HG03139 (cell line): ENCODE data around the gene MICALL2.

Experiments used
- ATAC-seq: cut with Tn5 transposase; IDR thresholded peaks from one replicate; pipeline ENCODE4 v1.9.1; 2021; ENCODE audit not compliant: unreplicated experiment

Gene MICALL2

DNA sequence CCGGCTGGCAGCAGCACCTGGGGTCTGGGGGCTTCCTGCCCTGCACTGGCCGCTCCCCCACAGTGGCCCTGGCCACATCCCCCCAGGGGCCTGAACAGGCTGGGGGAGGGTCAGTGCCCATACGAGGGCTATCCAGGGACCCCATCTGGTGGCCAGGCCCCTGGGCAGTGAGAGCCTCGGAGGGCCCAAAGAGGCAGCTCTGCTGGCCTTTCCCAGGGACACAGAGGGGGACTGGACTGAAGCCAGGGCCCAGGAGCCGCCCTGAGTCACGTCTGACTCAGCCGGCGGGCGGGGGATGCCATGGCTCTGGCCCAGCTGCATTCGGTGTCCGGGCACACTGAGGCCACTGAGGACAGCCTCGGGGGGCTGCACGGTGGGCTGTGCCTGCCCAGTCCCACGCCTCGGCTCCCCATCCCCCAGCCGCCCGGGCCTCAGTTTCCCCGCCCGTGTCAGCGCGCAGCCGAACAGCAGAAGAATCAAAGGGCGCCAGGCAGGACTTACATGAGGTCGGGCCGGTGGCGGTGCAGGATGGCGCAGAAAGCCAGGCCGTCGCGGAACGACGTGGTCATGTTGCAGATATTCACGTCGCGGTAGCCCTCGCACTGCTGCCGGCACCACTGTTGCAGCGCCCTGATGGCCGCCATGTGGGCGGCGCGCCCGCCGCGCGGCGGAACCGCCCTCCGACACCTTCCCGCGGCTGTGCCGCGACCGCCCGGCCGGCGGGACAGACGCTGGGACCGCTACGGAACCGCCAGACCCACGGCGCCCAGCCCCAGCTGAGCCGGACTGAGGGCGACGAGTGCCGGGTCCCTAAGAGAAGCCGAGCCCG, at the start of gene MICALL2:
Gene MICALL2, minus strand, starts transcription at position 788 of the 829 bp plus-strand sequence. Its CDS starts 144 bp downstream, at position 644.
- peak; percentile 13 for ATAC-seq

GRCh38 chr7:1508277-1508758, 49.0 kb upstream of the MICALL2 start:
- ATAC-seq, result no peak

DNA sequence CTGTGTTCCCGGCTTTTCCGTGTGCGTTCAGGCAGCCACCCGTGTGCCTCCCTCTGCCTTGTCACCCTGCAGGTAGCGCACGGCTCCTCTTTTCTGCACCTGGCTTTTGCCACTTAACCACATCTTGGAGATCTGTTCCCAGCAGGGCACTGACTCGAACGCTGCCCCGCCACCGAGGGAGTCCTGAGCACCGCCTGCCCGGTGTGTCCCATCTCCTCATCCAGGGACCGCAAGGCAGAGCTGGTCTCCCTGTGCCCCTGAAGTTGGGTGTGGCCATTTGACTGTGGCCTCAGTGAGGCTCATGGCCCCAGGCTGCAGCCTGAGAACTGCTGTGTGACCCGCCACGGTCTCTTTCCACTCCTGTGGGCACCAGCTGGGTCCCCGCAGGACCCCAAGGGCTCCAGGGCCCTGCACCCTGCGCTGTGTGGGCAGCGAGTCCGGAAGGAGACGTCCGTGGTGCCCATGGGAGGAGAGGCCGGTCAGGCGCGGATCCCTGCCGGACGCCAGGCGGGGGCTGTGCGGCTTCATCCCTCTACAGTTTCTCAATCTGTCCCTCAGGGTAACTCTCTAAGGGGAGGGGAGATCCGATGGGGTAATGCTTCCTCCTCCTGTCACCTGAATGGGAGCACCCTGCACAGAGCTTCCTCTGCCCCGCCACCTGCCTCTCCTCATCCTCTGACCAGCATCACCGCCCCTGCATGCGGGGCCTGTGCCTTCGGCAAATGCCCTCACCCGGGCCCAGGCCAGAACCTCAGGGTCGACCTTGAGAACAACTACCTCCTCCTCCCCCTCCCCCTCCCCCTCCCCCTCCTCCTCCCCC, 46.7 kb upstream of the MICALL2 start:
- ATAC-seq, result no peak

DNA sequence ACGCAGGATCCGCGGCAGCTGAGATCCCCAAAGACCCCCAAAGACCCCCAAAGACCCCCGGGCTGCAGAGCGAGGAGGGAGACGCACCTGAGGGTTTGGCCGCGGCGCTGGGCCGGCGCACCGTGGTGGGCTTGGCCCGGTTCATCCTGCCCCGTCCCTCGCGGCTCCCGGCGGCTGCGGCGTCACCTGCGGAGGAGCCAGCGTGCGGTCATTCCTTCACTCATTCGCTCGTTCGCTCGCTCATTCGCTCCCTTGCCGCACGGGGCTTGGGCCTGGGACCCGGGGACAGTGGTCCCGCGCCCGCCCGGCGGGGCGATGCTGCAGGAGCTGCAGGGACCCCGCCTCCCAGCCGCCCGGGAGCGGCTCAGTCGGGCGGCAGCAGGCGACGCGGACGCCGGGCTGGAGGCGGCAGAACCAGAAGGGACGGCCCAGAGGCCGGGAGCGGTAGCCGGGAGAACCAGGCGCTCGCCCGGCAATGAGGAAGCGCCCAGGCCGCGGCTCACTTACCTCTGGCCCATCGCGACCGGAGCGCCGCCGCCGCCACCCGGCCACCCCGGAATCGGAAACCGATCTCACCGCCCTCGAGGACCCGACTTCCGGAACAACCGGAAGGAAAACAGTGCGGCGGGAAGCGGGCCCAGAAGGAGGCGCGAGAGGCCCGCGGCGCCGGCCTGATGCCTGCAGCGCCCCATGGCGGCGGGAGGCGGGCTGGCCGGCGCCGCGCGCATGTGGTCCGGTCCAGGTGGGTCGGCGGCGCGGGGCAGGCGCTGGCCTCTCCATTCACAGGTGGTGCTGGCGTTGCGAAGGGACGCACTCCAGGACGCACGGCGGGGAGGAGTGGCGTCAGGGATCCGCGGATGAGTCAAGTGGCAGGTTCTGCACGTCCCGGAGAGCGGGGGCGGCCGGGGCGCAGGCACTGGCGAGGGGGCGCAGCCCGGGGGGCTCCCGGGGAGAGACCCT, 44.8 kb upstream of the MICALL2 start, which contains the start of gene INTS1:
Gene INTS1, minus strand, starts transcription at position 574 of the 960 bp plus-strand sequence. Its CDS starts 429 bp downstream, at position 145.
- peak; percentile 65 for ATAC-seq

GRCh38 chr7:1503390-1503789, 44.1 kb upstream of the MICALL2 start:
- ATAC-seq, result no peak

DNA sequence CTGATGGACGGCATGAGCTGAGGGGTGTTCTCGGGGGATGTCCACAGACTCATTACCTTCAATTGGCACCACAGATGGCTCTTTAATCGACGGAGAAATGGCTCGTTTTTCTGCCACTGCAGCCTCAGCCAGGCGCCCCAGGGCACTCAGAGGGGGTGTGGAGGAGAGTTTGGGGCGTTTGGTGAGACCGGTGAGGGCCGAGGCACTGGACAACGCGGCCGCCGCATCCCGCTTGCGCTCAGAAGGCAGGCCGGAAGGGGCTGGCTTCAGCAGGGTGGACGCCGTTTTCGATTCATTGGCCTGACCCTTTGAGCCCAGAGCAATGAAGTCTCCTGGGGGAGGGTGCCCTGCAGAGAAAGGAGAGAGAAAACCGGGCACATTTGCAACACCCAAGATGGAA, 43.6 kb upstream of the MICALL2 start:
- ATAC-seq, result no peak

GRCh38 chr7:1501487-1502270, 42.4 kb upstream of the MICALL2 start:
- ATAC-seq, result no peak

DNA sequence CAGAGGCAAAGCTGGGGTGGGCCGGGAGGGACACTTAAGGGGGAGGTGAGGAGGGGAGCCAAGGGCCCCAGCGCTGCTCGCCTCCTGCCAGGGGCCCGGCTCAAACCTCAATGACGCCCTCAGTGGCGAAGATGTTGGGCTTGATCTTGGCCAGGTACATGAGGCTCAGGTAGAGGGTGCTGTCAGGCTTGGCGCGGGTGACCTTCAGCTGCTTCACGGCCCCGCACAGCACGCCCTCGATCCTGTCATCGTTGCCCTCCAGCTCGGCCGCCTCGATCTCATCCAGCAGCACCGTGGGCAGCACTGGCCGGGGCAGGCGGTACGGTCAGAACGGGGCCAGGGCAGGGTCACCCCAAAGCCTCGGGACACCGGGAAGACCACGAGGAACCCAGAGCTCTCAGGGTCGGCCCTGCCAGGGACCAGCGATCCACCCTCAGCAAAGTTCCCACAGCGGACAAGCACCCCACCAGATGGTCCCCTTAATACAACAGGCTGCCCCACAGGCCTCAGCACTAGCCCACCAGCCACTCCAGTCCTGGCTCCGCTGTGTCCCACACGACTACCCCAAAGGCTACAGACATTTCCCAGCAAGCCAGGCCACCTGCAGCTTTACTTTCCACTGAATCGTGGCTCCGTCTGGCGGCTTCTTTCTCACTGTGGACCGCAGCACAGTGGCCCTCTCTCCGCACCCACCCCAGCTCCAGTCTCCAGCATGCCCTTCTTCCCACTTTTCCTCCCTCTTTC, 41.0 kb upstream of the MICALL2 start:
- no peak for ATAC-seq

DNA sequence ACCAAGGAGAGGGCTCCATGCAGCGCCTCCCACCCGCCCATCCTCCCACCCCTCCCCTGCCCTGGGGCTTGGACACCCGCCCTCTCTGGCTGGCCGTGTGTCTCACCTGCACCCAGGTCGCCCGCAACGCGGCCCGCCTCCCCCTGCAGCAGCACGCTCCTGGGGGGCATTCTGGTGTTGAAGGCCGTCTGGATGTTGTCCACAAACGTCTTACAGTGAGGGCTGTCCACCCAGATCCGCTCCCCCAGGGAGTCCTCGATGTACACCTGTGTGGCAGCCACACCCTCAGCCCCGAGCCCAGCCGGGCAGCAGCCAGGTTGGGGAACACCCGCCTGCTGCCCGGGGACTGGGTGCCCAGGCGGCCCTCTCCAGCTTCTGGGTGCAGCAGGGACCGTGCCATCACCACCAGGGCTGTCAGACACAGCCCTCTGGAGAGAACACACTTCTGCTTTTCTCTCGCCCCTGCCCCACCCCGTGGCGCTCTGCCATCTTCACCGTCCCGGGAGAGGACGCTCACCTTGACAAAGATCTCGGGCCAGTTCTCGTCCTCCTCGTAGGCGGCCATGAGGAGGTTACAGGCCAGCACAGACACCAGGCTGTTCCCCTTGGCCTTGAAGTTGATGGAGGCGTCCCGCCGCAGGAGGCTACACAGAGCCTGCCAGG, 40.2 kb upstream of the MICALL2 start:
- ATAC-seq, result no peak

DNA sequence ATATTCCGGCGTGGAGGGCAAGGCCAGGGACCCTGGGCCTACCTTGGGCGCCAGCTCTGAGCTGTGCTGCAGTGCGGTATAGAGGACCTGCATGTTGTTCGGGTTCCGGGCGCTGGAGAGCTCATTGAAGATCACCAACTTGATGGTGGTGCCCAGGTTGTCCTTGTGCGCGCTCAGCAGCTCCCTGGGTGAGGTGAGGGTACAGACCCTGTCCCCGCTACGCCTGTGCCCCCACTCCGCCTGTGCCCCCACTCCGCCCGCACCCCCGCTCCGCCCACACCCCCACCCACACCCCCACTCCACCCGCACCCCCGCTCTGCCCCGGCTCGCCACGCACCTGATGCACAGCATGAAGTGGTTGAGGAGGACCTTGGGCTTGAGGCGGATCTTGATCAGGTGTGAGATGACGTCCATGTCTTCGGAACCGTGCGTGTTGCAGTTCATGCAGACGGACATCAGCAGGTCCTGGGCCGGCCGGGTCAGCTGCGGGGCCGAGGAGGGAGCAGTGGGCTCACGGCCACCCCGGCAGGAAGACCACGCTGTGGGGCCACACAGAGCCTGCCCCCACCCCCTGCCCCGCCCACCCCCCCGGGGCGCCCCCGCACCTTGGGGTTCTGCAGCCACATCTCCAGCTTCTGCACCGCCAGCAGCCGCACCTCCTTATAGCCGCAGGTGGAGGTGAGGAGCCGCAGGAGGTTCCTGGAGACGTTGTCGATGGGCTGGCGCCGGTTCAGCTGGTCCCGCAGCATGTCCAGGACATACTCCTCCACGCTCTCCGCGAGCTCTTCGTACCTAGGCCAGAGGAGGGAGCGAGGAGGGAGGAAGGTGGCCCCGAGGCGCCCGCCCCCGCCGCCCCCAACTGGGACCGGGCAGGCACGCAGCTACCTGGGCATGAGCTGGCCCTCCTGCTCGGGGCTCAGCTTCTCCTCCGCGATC, 39.4 kb upstream of the MICALL2 start:
- no peak for ATAC-seq

GRCh38 chr7:1497293-1497927, 38.1 kb upstream of the MICALL2 start:
- no peak for ATAC-seq

- no peak for ATAC-seq
These were observed 37.4 kb upstream of the MICALL2 start for GRCh38 chr7:1496531-1497292.

- no peak for ATAC-seq
These were observed 36.4 kb upstream of the MICALL2 start for GRCh38 chr7:1495564-1496242.

DNA sequence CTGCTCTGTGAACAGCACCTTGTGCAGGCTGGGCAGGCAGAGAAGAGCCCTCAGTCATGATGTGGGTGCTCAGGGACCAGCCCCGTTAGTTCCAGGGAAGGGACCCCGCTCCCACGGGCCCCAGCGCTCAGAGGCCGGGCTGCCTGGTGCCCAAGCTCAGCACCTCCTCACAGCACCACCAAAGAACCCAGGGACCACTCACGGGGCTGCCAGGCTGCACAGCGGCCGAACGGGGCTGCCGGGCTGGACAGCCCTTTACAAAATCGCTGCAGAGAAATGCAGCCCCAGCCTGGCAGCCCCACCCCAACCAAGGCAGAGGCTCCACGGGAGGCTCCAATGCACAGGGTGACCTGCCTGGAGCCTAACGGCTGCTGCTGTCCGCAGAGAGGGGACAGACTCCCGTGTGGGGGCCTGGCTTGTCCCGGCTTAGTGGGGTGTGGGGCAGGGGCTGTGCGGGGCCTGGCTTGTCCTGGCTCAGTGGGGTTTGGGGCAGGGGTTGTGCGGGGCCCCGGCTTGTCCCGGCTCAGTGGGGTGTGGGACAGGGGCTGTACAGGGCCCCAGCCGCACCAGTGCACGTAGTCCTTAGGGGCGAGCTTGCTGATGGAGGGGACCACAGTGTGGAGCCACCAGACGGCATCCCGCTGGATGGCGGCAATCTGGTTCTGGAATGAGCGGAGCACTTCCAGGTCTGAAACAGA, 35.7 kb upstream of the MICALL2 start:
- ATAC-seq, result no peak

GRCh38 chr7:1494447-1494846, 35.2 kb upstream of the MICALL2 start:
- no peak for ATAC-seq
